Choroid plexus epithelial cell (primary cell): ENCODE results near the gene DEGS1.

Experiments
- DNase-seq: peaks from one replicate; pipeline ENCODE4 v3.0.0-alpha.2; 2010; ENCODE audit warnings: low read depth
- H3K4me3 ChIP-seq: 2 replicates; pipeline ENCODE4 v1.5.1; 2011; ENCODE audit warnings: low read depth, mild to moderate bottlenecking, control low read depth, low read length, moderate library complexity
- TF ChIP-seq, protein P1 (sequence below): conservative IDR thresholded peaks from 2 replicates; pipeline ENCODE4 v1.5.1; 2011; ENCODE audit warnings: low read depth, mild to moderate bottlenecking, control low read depth, inconsistent platforms, low read length, moderate library complexity

The DEGS1 gene

DNA sequence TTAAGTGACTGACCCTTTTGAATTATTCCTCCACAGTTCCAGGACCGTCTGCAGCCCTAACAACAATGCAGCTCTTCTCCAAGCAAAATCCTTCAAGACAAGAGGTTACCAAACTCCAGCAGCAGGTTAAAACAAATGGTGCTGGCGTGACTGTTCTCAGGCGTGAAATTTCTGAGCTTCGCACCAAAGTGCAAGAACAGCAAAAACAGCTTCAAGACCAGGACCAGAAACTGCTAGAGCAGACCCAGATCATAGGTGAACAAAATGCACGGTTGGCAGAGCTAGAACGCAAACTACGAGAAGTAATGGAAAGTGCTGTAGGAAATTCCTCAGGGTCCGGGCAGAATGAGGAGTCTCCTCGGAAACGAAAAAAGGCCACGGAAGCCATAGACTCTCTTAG is 25.7 kb upstream of the DEGS1 start:
- DNase-seq = no peak
- no peak overlapping the region for H3K4me3 ChIP-seq
- TF ChIP-seq, protein P1, sequence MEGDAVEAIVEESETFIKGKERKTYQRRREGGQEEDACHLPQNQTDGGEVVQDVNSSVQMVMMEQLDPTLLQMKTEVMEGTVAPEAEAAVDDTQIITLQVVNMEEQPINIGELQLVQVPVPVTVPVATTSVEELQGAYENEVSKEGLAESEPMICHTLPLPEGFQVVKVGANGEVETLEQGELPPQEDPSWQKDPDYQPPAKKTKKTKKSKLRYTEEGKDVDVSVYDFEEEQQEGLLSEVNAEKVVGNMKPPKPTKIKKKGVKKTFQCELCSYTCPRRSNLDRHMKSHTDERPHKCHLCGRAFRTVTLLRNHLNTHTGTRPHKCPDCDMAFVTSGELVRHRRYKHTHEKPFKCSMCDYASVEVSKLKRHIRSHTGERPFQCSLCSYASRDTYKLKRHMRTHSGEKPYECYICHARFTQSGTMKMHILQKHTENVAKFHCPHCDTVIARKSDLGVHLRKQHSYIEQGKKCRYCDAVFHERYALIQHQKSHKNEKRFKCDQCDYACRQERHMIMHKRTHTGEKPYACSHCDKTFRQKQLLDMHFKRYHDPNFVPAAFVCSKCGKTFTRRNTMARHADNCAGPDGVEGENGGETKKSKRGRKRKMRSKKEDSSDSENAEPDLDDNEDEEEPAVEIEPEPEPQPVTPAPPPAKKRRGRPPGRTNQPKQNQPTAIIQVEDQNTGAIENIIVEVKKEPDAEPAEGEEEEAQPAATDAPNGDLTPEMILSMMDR = no peak

DNA sequence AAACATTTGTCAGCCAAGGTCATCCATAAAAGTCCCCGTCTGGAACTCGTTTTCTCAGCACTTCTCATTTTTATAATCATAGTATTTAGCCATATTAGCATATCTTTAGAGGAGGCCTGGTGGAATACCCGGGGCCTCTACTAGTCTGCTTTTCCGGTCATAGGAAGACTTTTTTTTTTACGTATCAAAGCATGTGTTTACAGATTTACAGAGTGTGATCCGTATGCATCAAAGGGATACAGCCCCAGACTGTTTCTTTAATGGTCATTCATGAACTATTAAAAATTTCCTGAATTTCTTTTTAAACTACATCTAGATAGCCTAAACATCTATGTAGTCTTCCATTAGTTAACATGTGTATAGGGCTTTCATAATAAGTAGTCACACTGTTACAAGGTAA is 23.5 kb upstream of the DEGS1 start:
- TF ChIP-seq, protein P1 = no peak
- DNase-seq = no peak
- no peak overlapping the region for H3K4me3 ChIP-seq

DNA sequence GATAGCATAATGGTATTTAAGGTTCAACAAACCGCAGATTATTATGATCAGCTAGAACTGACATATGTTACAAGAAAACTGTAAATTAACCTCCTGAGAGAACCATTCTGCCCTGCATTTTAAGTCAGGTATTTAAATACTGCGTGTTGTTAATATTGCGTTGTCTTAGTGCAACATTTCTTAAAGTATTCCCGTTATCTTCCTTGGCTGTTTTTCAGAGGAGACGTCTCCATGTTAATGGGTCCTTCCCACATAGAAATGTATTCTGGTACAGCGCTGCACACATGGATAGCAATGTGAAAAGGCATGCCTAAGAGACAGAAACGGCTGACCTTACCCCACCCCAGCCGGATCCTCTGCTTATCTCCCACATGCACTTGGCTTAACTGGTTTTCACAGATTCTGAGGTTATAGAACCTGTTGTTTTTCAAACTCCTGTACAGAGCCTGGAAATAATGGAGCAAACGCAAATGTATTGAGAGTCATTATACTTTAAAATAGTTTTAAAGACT is 22.8 kb upstream of the DEGS1 start:
- H3K4me3 ChIP-seq = no peak overlapping the region
- TF ChIP-seq, protein P1 = no peak
- DNase-seq = no peak

DNA sequence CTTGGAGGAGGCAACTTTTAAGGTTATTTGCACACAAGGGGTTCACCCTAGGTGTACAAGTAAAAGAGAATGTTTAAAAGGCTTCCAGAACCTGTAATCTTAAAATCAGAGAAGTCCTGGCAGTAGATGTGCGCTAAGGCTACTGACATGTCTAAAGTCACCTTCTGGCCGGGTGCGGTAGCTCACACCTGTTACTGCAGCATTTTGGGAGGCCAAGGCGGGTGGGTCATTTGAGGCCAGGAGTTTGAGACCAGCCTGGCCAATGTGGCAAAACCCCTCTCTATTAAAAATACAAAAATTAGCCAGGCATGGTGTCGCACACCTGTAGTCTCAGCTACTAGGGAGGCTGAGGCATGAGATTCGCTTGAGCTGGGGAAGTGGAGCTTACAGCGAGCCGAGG is 20.3 kb upstream of the DEGS1 start:
- TF ChIP-seq, protein P1 = no peak

DNA sequence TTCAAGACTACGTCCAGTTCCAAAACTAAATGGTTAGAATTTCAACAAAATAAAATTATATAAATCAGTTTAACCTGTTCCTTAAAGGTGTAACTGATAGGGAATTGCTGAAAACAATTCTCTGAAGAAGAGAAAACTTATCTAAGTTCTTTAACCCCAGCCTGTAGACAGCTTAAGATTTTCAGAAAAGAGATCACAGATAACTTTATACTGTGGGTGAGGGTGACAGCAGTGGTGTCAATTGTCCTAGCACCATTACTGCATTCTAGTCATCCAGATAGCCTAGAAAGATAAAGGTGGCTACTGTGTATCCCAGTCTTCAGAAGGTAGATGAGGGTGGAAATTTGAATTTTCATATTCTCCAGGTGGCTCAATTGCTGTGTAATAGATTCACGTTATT is 19.7 kb upstream of the DEGS1 start:
- no peak overlapping the region for H3K4me3 ChIP-seq
- TF ChIP-seq, protein P1 = no peak
- DNase-seq = no peak

More for the DNA sequence above, 20.3 kb upstream of the DEGS1 start:
- no peak for DNase-seq
- H3K4me3 ChIP-seq = no peak overlapping the region

DNA sequence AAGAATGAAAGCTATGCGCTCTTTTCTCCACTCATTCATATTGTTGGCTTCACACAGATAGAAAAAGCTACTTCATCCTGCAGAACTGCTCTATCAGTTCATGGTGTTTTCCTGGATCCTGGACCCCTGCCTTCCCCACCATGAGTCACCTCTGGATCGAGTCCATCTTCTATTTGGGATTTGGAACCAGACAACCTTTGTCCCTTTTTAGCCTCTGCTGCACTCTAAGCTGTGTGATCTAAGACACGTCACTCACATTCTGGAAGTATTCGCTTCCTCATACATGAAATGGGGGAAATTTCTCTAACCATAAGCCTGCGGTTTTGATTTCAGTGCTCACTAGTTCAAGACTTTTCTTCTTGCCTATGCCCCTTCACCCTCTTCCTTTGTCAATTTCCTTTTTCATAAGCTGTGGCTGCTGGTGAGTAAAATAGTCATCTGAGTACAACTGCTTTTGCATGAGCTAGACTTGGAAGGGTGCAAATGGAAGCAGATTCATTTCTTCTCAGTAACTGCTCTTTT is 14.1 kb upstream of the DEGS1 start:
- TF ChIP-seq, protein P1 = no peak
- H3K4me3 ChIP-seq = no peak overlapping the region
- DNase-seq = peak; percentile 88

DNA sequence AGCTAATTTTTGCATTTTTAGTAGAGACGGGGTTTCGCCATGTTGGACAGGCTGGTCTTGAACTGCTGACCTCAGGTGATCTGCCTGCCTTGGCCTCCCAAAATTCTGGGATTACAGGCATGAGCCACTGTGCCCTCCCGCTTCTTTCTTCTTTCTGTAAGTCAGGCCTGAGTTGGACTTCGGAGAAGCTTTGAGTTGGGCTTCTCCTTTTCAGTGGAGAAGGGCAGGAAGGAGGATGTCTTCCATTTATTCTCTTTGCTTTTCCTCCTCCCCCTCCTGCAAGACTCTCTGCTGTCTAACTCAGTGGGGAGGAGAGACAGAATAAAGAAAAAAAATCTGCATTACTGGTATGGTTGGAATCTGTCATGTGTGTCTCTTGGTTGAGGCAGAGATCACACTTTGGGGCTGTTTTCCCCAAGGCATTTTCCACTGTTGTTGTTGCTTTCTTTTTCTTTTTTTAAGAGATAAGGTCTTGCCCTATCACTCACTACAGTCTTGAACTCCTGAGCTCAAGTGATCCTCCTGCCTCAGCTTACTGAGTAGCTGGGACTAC is 13.2 kb upstream of the DEGS1 start:
- no peak overlapping the region for H3K4me3 ChIP-seq
- peak; percentile 32 for DNase-seq
- TF ChIP-seq, protein P1 = no peak
